Stimulated activated CD4-positive, alpha-beta T cell treated with anti-CD3 and anti-CD28 coated beads, Interleukin-1b, Interleukin-23, amount 100 ng/mL, for 24 hours (primary cell): ENCODE data around the gene EPHA6.
"Not testable (repeated sequence)": the region's sequence is repeated elsewhere in the genome, so short reads cannot be mapped to it uniquely, and the experiment has no call there.

ENCODE experiments used
- DNase-seq, 4 experiments: peaks; one replicate each; pipeline ENCODE4 v3.0.0-alpha.2; 2020; ENCODE audit warnings: low read depth in 4 of 4, low spot score in 1 of 4

The EPHA6 gene

GRCh38 chr3:97265237-97266005 lies 451.0 kb downstream of the EPHA6 start:
- no peak for DNase-seq

GRCh38 chr3:97269202-97269601 lies 454.8 kb downstream of the EPHA6 start:
- DNase-seq: no peak

DNA sequence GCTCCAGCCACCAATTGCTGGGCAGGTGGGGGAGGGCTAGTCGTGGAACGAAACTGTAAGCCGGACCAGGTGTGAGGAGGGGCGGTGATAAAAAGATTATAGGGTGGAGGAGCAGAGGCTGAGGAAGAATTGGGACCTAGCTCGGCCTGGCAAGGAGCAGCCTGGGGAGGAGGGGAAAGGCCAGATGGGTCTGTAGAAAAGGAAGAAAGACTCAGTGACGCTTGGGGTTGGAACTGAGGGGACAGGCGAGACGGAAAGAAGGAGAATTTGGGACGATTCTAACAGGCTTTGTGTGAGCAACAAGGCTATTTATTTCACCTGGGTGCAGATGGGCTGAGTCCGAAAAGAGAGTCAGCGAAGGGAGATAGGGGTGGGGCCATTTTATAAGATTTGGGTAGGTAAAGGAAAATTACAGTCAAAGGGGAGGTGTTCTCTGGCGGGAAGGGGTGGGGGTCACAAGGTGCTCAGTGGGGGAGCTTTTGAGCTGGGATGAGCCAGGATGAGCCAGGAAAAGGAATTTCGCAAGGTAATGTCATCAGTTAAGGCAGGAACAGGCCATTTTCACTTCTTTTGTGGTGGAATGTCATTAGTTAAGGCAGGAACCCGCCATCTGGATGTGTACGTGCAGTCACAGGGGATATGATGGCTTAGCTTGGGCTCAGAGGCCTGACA lies 462.6 kb downstream of the EPHA6 start:
- not testable (repeated sequence) for DNase-seq

GRCh38 chr3:97277708-97278107 lies 463.3 kb downstream of the EPHA6 start:
- no peak for DNase-seq

- DNase-seq: no peak
Observed at GRCh38 chr3:97278506-97278905, 464.1 kb downstream of the EPHA6 start.

- no peak for DNase-seq
Observed at GRCh38 chr3:97291901-97292300, 477.5 kb downstream of the EPHA6 start.

DNA sequence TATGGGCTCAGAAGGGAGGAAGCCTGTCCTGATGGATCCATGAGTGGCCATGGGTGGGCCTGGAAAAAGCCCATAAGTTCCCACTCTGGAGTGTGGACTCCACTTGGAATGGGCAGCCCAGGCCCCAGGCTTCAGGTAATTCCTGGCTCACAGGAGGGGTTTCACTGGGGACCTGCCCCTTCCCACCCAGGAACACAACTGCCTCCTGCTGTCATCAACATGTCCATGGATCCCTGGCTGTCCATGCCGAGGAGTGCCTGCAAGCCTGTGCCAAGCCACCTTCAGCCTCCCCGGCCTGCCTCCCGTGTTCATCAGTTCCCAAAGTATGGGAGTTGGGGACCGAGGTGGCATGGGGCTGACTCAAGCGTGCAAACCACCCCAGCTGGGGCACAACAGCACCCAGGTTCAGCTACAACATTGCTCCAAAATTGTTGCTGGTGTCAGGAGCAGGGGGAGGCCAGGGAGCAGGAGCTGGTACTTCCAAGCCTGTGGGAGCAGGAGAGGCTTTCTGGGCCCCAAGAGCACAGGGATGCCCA lies 479.3 kb downstream of the EPHA6 start:
- DNase-seq: no peak

GRCh38 chr3:97297032-97297431 lies 482.6 kb downstream of the EPHA6 start:
- no peak for DNase-seq

DNA sequence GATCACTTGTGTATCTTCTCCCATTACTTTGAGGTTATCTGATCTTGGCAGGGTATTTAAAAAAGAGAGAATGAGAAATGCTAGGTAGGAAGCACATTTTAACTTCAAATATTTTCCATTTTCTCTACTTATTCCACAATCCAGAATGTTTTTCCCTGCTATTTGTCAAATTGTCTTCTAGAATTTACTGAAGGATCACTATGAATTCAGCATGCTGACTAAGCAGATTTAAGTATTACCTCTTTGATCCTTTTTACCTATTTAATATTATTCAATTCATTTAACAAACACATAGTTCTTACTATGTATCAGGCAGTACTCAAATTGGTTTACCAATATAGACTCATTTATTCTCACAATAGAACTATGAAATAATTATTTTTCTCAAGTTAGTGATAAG lies 486.7 kb downstream of the EPHA6 start:
- DNase-seq: no peak

GRCh38 chr3:97306226-97306625 lies 491.8 kb downstream of the EPHA6 start:
- DNase-seq: no peak

DNA sequence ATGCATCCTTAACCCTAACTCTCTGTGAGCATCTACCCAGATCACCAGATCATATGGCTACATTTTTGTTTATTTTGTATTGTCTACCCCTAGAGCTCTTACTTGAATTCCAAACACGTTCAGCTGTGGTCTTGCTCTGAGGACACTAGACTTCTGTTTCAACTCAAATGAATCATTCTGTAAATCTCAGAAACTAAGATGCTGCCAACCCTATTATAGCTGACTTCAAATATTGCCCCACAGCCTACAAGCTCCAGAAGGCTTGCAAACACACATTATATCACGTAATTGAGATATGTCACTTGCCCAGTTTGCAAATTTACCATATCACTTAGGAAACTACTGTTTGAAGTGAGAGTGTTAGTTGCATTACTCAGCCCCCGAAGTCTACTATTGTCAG lies 524.0 kb downstream of the EPHA6 start:
- no peak for DNase-seq

DNA sequence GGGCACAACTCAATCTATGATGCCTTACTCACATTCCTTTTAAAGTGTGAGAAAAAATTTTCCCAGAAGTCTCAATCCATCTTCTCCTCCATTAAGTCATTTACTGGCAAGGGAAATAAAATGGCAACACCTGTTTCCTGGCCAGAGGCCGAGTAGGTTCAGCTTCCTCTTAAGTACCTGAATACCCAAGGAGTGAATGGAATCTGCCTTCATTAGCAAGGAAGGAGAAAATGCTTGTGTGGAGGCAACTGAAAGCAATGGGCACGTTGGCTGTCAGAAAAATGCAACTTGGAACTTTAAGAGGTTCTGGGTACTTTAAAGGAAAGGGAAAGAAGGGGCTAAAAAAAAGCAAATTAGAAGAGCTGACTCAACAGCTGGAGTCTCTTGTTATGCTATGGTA lies 526.5 kb downstream of the EPHA6 start:
- DNase-seq: no peak

DNA sequence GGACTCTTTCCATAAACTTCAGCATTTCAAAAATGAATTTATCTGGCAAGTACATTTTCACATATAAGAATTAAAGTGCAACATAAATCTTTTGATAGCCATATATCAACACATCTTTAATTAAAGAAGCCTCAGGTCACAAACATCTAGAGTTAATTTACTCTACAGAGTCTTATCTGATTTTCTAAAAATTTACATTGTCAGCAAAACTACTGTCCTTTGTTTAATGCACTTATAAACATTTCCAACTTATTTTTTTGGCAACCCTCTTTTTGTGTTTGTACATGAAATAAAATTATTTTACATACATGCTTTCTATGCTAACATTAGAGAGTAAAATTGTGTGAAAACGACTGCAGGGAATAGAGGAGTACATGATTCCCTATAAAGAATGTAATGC lies 533.4 kb downstream of the EPHA6 start:
- DNase-seq: no peak

DNA sequence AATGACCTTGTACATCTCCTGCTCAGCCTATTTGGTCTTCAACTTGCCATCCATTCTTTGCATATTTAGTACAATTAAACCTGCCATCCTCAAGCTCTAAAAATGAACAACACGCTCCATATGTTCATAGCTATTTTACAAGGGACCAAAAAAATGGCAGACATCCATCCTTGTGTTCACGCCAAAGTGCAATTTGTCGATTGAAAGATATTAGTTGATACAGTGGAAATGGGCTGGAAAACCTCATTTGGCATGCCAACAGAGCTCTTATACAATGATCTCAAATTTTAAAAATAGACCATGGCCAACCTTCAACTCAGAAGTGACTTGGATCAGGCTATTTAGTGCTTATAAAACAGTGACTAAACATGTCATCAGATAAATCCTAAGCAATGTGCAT lies 536.6 kb downstream of the EPHA6 start:
- no peak for DNase-seq

- DNase-seq: no peak
Observed at GRCh38 chr3:97353176-97353575, 538.8 kb downstream of the EPHA6 start.

DNA sequence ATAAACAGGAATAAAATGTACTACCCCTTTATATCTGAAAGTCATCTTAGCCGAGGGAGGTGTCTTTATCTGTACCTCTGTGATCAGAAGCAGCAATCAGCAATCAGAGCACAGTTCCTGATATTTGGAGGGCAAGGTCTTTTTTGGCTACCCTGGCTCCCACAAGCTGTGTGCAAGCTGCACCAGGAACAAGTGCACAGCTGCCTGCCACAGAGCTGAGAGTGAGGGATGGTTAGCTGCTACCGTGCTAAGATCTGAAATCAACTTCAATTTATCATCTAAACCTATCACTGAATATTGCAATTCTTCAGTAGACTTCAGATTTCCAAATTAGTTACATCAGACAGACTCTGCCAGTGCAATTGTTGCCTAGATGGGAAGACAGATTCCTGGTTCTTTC lies 545.6 kb downstream of the EPHA6 start:
- DNase-seq: no peak

DNA sequence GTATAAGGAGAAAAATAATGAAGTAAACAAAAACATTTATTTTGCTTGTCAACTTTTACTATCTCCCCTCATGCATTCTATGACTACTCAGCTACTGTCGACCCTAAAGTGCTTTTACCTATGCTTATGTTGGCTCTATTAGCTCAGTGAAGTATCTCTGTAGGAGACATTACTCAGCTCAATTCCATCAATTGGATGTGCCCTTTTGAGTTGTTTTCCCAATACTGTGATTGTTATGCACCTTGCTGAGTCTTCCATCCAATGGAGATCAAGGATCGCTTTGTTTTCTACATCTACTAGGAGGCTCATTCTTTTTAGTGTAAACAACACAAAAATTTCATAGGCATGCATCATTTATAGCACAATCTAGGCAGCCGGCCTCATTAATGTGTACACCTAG lies 546.4 kb downstream of the EPHA6 start:
- DNase-seq: no peak

GRCh38 chr3:97384583-97384982 lies 570.2 kb downstream of the EPHA6 start:
- DNase-seq: no peak

- no peak for DNase-seq
Observed at GRCh38 chr3:97388774-97389173, 574.4 kb downstream of the EPHA6 start.

DNA sequence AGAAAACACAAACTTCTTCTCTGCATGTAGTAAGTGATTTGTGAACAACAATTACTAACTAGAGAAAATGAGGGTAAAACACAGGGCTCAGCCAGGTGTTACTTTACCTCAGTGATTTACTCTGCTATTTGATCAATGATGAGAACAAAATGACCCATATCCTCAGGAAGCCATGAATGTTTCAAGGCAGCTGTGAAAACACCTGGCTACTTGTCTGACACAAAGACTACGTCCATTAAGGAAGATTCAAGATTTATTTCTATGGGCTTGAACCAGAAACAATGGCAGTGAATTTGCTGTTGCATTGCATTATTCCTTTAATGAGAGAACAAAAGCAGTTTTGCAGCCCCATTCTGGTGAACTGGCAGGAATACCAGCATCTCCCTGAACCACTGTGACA lies 575.5 kb downstream of the EPHA6 start:
- no peak for DNase-seq

DNA sequence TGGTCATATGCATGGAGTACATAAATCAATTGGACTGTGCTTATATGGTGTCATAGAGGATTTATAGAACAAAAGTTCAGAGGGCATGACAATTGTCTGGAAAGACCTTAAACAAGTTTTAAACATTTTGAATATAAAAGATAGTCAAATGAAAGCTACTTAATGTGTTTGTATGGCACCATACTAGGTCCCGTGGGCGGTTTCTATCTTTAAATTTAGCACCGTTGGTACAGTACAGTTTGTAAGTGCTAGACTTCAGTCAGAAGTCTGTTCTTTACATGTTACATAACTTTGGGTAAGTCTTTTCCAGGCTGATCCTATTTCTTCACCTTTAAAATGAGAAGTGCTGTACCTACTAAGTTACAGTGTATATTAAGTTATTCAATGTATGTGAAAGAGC lies 576.8 kb downstream of the EPHA6 start:
- DNase-seq: no peak

- DNase-seq: no peak
Observed at GRCh38 chr3:97409612-97410011, 595.2 kb downstream of the EPHA6 start.

- DNase-seq: no peak
Observed at GRCh38 chr3:97421565-97421964, 607.2 kb downstream of the EPHA6 start.
